Subcutaneous abdominal adipose tissue (tissue), 5 donors: Measurements from ENCODE around the gene ACSF3.

Source experiments
- H3K27ac ChIP-seq: one replicate; pipeline ENCODE4 v1.7.0; 2013; ENCODE audit warnings: low read depth, mild to moderate bottlenecking, inconsistent platforms, low read length, moderate library complexity
- H3K27me3 ChIP-seq, 5 donors: one replicate each; pipeline ENCODE4 v1.7.0; 2013; ENCODE audit warnings: low read length in 5 of 5, inconsistent platforms in 1 of 5; ENCODE audit not compliant: control insufficient read depth in 5 of 5, insufficient read depth in 4 of 5
- H3K36me3 ChIP-seq, 5 donors: one replicate each; pipeline ENCODE4 v1.7.0; 2013; ENCODE audit warnings: low read length in 5 of 5; ENCODE audit not compliant: control insufficient read depth in 5 of 5, insufficient read depth in 5 of 5
- H3K4me1 ChIP-seq, 5 donors: one replicate each; pipeline ENCODE4 v1.7.0; 2013; ENCODE audit warnings: low read length in 5 of 5, mild to moderate bottlenecking in 3 of 5, moderate library complexity in 1 of 5; ENCODE audit not compliant: control insufficient read depth in 5 of 5, insufficient read depth in 5 of 5
- H3K4me3 ChIP-seq, 5 donors: one replicate each; pipeline ENCODE4 v1.7.0; 2013; ENCODE audit warnings: low read length in 5 of 5, low read depth in 1 of 5
- H3K9ac ChIP-seq, 5 donors: one replicate each; pipeline ENCODE4 v1.7.0; 2013; ENCODE audit warnings: low read length in 5 of 5, mild to moderate bottlenecking in 4 of 5, moderate library complexity in 3 of 5
- H3K9me3 ChIP-seq, 5 donors: one replicate each; pipeline ENCODE4 v1.7.0; 2013; ENCODE audit warnings: low read length in 5 of 5; ENCODE audit not compliant: control insufficient read depth in 5 of 5
- donor health status: healthy.
- donor health status: healthy.
- donor health status: healthy.
- donor health status: healthy.
- donor health status: healthy.

The ACSF3 gene

DNA sequence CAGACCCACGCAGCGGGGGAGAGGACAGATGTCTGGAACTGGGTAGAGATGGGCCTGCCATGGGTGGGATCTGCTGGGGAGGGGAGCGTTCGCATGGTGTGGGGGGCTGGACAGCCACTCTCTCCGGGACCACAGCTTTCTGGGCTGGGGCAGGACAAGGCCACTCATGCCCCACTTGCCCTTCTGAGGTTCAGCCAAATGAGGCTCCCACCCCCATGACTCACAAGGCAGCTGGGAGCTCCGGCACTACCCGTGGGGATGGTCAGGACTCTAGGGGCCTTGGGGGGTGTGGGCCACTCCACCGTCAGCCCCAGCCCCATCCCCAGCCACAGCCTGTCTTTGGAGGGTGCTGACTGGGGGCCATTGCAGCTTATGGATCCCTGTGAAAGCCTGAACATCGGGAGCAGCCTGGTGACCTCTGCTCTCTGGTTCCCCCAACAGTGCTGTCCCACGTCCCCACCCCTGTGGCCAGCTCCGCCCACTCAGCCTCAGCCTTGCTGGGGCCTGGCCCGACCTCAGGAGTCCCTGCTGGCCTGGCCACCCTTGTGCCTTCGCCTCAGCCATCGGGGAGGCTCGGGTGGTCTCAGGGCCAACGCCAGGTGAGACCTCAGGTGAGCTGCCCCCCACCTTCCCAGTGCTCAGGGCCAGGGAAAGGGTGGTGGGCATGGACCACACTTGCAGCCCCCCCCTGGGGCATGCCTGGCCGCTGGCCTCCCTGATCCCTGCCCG lies 73.2 kb downstream of the ACSF3 start:
- peaks cover 0 to 18% (median 11%) of the 10 kb centered on the region in 5 donors for H3K4me1 ChIP-seq
- no peak overlapping the region for H3K9ac ChIP-seq
- no peaks in the 10 kb centered on the region for H3K9me3 ChIP-seq
- no peak overlapping the region for H3K27ac ChIP-seq
- H3K4me3 ChIP-seq = peak overlapping the region in 1 of 5 donors; percentile 37
- no peaks in the 10 kb centered on the region for H3K36me3 ChIP-seq
- H3K27me3 ChIP-seq = peaks cover 43 to 68% (median 47%) of the 10 kb centered on the region in 5 donors

DNA sequence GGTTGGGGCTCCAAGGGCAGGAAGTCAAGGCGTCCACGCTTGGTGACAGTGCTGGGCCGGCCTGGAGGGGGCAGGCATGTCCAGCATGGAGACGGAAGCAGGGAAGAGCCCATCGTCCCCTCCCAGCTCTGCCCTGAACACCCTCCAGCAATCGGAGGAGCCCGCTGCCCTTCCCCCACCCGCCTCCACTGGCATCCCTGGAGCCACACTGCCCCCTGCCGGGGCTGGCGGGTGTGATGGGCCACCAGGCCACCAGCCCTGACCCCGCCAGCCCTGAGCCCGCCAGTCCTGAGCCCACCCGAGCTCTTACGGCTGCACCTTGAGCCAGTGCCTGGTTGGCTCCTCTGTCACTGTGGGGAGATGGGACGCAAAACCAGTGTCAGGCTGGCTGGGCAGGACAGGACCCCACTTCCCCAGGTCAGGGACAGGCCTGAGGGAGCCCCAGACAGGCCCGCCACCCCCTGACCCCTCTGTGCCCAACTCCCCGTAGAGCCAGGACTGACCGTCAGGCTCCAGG lies 73.8 kb downstream of the ACSF3 start:
- Histone ChIP-seq H3K9me3 (no peaks in the 10 kb centered on the region), H3K27ac (no peak overlapping the region), H3K36me3 (no peaks in the 10 kb centered on the region), H3K9ac (no peak overlapping the region), H3K4me3 (peak overlapping the region in 1 of 5 donors; percentile 37), H3K4me1 (peaks cover 0 to 19% (median 11%) of the 10 kb centered on the region in 5 donors), H3K27me3 (peaks cover 39 to 64% (median 42%) of the 10 kb centered on the region in 5 donors)

DNA sequence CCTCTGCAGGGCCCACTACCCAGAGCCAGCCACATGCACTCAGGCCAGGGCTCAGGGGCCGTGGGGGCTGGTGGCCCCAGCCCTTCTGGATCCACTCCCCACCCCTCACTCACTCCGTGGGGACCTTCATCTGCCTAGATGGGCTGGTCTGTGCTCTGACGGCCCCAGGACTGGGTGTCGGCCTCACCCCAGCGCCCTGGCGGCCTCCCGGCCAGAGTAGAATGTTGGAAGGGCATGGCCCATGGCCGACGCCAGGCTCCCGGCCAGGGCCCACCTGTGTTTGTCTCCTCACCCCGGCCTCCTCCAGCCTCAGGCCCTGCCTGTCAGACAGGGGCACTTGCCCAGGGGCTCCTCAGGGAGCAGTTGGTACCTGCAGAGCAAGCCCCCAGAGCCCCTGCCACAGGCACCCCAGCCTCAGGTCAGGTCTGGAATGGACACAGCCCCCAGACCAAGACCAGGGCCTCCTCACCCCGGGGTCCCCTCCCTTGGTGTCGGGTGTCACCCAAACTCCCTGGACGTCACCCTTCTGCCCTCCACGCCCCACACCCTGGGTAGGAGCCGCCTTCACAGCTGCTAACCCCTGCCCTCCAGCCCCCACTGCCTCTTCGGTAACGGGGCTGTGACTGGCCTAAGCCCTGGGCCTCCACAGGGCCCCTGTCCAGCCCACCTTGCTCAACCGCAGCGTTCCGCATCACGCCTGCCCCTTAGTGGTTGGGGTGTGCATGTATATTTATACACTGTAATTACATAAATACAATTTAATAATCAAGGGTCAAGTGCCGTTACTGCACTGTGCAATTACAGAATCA lies 74.9 kb downstream of the ACSF3 start:
- Histone ChIP-seq H3K27ac (no peak overlapping the region), H3K9me3 (no peaks in the 10 kb centered on the region), H3K4me3 (no peak overlapping the region), H3K4me1 (peaks cover 0 to 19% (median 11%) of the 10 kb centered on the region in 5 donors), H3K9ac (no peak overlapping the region), H3K36me3 (no peaks in the 10 kb centered on the region), H3K27me3 (peaks cover 35 to 56% (median 45%) of the 10 kb centered on the region in 5 donors)

DNA sequence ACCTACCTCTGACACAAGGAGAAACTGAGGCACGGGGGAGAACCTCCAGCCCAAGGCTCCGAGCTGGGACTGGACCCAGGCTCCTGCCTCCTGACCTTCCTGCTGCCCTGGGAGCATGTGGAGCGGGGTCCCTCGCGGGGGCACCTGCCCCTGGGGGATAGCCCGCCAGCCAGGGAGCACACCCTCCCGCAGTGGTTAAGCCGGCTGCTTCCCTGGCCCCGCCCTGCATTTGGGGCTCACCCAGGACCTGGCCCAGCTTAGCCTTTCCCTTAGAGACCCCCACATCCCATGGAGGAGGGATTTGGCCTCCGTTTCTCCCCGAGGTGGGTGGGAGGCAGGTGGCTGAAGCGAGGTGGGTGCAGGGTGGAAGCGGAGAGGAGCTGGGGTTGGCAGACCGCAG lies 76.1 kb downstream of the ACSF3 start:
- peaks cover 35 to 57% (median 45%) of the 10 kb centered on the region in 5 donors for H3K27me3 ChIP-seq
- no peak overlapping the region for H3K27ac ChIP-seq
- no peak overlapping the region for H3K4me3 ChIP-seq
- no peaks in the 10 kb centered on the region for H3K36me3 ChIP-seq
- no peak overlapping the region for H3K9ac ChIP-seq
- H3K9me3 ChIP-seq = no peaks in the 10 kb centered on the region
- peaks cover 0 to 19% (median 11%) of the 10 kb centered on the region in 5 donors for H3K4me1 ChIP-seq

DNA sequence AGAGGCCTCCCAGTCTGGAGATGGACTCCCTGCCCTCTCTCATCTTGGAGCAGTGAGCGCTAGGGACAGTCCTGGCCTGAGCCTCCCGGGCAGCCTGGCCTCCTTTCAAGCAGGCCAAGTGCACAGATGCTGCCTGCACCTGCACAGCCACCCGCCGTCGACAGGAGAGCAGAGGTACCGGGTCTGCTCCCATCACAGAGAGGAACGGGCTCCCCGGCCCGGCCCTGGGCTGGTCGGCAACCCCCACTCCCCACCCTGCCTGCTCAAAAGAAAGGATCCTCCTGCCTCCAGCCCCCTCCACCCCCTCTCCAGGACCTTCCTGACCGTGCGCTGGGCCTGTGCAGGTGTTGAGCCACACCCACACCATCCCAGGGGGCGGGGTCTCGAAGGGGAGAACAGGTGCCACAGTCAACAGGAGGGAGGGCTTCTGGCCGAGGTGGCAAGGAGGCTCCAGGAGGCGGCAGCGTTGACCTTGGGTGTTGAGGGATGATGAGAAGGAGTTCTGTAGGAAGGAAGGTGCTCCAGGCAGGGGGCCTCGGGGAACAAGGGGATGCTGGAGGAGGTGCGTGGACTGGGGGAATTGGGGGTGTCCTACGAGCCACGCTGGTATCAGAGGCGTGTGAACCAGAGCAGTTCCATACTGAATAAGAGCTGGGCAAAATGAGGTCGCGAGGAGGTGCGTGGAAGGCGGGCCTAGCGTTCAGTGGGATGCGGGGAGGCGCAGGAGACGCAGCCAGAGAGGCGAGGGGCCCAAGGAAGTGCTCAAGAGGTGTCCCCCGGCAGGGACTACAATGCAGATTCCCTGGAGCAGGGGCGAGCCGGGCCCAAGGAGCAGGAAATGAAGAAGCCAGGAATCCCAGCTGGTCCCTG lies 76.9 kb downstream of the ACSF3 start:
- Histone ChIP-seq H3K4me1 (peaks cover 0 to 21% (median 11%) of the 10 kb centered on the region in 5 donors), H3K4me3 (peak overlapping the region in 2 of 5 donors; percentile 35 to 36), H3K27ac (no peak overlapping the region), H3K9me3 (no peaks in the 10 kb centered on the region), H3K9ac (no peak overlapping the region), H3K36me3 (no peaks in the 10 kb centered on the region), H3K27me3 (peaks cover 31 to 55% (median 49%) of the 10 kb centered on the region in 5 donors)

DNA sequence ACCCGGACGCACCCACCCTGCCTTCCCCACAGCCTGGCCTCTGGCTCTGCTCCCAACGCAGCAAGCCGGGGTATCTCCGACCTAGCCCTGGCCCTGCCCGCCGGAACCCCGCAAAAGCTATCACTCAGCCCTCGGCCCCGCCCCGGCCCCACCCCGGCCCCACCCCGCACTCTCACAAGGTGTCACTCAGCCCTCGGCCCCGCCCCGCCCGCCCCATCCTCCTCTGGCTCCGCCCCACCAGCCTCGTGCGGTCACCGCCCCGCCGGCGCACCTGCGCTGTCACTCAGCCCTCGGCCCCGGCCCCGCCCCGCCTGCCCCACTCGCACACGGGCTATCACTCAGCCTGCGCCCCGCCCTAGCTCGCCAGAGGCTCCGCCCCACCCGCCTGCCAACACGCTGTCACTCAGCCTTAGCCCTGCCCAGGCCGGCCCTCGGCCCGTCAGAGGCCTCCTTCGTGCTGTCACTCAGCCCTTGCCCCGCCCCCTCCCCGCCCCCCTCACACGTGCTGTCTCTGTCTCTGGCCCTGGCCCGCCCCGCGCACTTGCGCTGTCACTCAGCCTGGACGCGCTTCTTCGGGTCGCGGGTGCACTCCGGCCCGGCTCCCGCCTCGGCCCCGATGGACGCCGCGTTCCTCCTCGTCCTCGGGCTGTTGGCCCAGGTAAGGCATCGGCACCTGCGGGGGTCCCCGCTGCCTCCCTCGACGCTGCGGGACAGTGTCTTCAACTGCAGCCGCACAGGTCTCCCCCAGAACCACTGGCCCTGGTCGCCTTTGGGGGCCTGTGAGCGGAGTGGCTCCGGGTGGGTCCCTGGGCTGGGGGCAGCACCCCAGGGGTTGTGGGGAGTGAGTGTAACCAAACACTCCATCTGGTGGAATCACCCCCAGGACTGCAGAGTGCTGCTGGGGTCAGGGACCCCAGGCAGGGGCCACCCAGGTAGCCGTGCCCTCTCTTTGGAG lies 77.8 kb downstream of the ACSF3 start, which contains the start of gene CDH15:
Gene CDH15 (plus strand): TSS at position 533 of the 955 bp plus-strand sequence. CDS start 84 bp downstream, at position 617.
- Histone ChIP-seq H3K27ac (no peak within 1 kb of the TSS), H3K27me3 (peaks cover 31 to 58% (median 51%) of the 10 kb centered on the region in 5 donors), H3K9ac (no peak within 1 kb of the TSS), H3K9me3 (no peaks in the 10 kb centered on the region), H3K4me1 (peaks cover 0 to 21% (median 11%) of the 10 kb centered on the region in 5 donors), H3K4me3 (peak within 1 kb of the TSS in 2 of 5 donors; percentile 35 to 36), H3K36me3 (no peaks in the 10 kb centered on the region)

DNA sequence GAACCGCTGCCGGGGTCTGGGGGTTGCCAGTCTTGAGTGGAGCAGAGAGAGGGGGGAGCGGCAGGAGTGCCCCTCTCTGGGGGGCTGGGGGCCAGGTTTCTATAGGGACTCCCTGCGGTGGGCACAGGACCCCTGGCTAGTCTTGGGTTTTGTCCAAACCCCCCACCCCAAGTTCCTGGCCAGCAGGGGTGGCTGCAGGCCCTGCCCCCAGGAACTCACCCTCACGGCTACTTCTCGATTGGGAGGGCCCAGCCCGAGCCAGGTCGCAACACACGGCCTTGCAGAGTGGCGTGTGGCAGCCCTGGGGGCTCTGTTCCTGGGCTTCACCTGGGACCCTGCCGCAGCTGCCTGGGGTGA lies 78.5 kb downstream of the ACSF3 start:
- no peak overlapping the region for H3K9ac ChIP-seq

DNA sequence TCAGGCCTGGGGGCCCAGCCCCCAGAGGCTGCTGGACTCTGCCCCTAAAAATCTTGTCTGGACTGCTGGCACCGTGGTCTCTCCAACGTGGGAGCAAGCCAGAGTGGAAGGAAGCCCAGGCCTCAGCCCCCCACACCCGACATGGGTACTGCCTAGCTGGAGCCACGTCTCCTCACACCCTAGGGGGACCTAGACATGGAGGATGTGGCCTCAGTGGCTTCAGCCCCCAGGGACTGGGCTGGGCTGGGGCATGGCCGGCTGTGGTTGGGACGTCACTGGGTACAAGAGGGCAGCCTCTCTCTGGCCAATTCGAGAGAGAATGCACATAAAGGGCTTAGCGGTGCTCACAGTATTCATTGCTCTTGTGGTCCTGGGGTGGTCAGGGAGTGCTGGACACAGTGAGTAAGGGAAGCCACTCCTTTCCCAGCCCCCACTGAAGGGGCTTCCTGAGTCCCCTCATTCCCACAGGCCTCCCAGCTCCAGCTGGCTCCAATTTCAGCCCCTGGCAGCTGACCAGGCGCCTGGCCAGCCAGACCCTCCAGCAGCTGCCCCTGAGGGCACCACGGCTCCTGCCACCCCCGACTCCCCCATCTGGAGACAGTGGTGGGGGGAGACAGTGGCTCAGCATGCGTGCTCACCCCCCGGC lies 79.0 kb downstream of the ACSF3 start:
- H3K4me3 ChIP-seq = no peak overlapping the region
- H3K4me1 ChIP-seq = peaks cover 0 to 14% (median 6%) of the 10 kb centered on the region in 5 donors
- H3K9me3 ChIP-seq = no peaks in the 10 kb centered on the region
- peaks cover 27 to 52% (median 46%) of the 10 kb centered on the region in 5 donors for H3K27me3 ChIP-seq
- H3K9ac ChIP-seq = no peak overlapping the region
- no peak overlapping the region for H3K27ac ChIP-seq
- no peaks in the 10 kb centered on the region for H3K36me3 ChIP-seq

More for the DNA sequence above, 78.5 kb downstream of the ACSF3 start:
- H3K9me3 ChIP-seq = no peaks in the 10 kb centered on the region
- H3K4me1 ChIP-seq = peaks cover 0 to 19% (median 10%) of the 10 kb centered on the region in 5 donors
- H3K27ac ChIP-seq = no peak overlapping the region
- H3K27me3 ChIP-seq = peaks cover 27 to 53% (median 45%) of the 10 kb centered on the region in 5 donors
- no peak overlapping the region for H3K4me3 ChIP-seq
- H3K36me3 ChIP-seq = no peaks in the 10 kb centered on the region
